ENCODE measurements around the gene SLC25A21. TPM values are rescaled to one million over a fixed set of nuclear protein-coding genes. Genes with fewer than 3 reads are reported as not detected.
A peak's percentile ranks its signal among the peaks of the same experiment; 100 is the strongest.

SLC25A21 gene
- total RNA-seq, 1 donor from 2014 or later, result 6.4 TPM

DNA sequence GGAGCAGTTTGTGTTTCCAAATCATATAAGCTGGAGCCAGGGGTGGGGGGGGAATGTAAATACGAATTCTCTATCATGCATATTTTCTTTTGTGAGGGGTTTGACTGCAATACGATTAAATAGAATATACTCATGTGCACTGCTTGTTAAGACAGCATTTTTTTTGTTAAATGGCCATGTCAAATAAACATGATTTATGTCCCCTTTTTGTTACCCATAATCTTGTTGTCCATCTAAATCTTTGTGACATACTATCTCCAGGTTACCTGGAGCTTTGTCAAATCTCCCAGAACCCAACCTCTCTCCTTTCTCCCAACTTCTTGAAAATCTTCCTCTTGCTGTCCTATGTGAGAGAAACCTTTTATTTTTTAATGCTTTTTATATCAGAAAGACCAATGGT lies 233.1 kb downstream of the SLC25A21 start:
- Histone ChIP-seq H3K9me3 (ENCODE audit: low read depth) (no peaks in the 10 kb centered on the region), H3K27ac (no peak overlapping the region), H3K4me1 (peaks cover 4% of the 10 kb centered on the region), H3K79me2 (ENCODE audit: low read depth) (no peaks in the 10 kb centered on the region), H3K36me3 (no peaks in the 10 kb centered on the region), H3F3A (ENCODE audit: low read depth) (no peaks in the 10 kb centered on the region), H3K4me3 (no peak overlapping the region), H2AFZ (replicated peaks) (no peak overlapping the region), H3K9ac (no peak overlapping the region), H4K20me1 (ENCODE audit: low read depth) (no peaks in the 10 kb centered on the region), H3K4me2 (no peak overlapping the region), H3K27me3 (peaks cover 6% of the 10 kb centered on the region)
- TF ChIP-seq EZH2phosphoT487 (IDR thresholded peaks at IDR 0.05) (no peak), CTCF (IDR thresholded peaks at IDR 0.05) (no peak), EZH2 (IDR thresholded peaks at IDR 0.05) (no peak)
- Mint-ChIP-seq H3K4me1 (no peaks in the 10 kb centered on the region), H3K27me3 (ENCODE audit: insufficient read depth, low read depth) (peaks cover 6% of the 10 kb centered on the region), H3K36me3 (no peaks in the 10 kb centered on the region), H3K9me3 (no peaks in the 10 kb centered on the region), H3K27ac (no peak overlapping the region), H3K4me3 (no peak overlapping the region)
- no peak for DNase-seq (ENCODE audit: low spot score)

GRCh38 chr14:36938678-36939077 lies 233.7 kb downstream of the SLC25A21 start:
- H3K79me2 ChIP-seq (ENCODE audit: low read depth), result no peaks in the 10 kb centered on the region
- Mint-ChIP-seq H3K36me3 (no peaks in the 10 kb centered on the region), H3K27ac (no peak overlapping the region), H3K4me1 (no peaks in the 10 kb centered on the region), H3K27me3 (ENCODE audit: insufficient read depth, low read depth) (peaks cover 6% of the 10 kb centered on the region), H3K9me3 (no peaks in the 10 kb centered on the region), H3K4me3 (no peak overlapping the region)
- peaks cover 4% of the 10 kb centered on the region for H3K4me1 ChIP-seq
- TF ChIP-seq EZH2phosphoT487 (IDR thresholded peaks at IDR 0.05), result no peak
- TF ChIP-seq EZH2 (IDR thresholded peaks at IDR 0.05), result no peak
- no peak for TF ChIP-seq CTCF (IDR thresholded peaks at IDR 0.05)
- H4K20me1 ChIP-seq (ENCODE audit: low read depth), result no peaks in the 10 kb centered on the region
- no peak overlapping the region for H3K9ac ChIP-seq
- no peak overlapping the region for H3K4me2 ChIP-seq
- H3K27me3 ChIP-seq, result peaks cover 6% of the 10 kb centered on the region
- H2AFZ ChIP-seq (replicated peaks), result no peak overlapping the region
- no peak overlapping the region for H3K27ac ChIP-seq
- H3F3A ChIP-seq (ENCODE audit: low read depth), result no peaks in the 10 kb centered on the region
- no peak overlapping the region for H3K4me3 ChIP-seq
- H3K9me3 ChIP-seq (ENCODE audit: low read depth), result no peaks in the 10 kb centered on the region
- DNase-seq (ENCODE audit: low spot score), result no peak
- H3K36me3 ChIP-seq, result no peaks in the 10 kb centered on the region

DNA sequence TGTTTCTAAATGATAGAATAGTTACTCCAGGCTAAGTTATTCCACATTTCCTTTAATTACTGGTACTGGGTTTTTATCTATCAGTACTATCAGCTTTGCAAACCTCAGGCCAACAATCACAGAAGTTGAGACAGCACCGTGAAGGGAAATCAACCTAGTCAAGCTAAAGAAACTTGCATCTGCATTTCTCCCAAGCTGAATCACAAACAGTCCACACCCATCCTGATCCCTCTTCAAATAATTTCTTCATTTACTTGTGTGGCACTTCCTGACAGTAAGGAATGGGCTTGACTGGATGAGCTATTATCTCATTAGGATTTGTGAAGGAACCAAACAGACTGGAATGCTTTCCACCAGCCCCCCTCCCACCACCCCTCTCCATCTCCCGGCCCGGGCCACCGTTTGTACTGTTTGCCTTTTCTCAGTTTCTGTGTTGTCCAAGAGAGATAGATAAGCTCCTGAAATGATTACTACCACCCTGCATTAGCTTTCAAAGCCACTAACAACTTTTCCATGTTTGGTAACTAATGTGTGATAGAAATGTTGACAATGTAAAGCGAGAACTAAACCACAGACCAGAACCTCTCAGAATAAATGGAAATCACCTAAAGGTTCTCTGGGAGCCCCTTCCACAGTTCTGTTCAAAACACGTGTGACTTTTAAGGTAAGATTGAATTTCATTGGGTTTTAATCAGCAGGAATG lies 236.3 kb downstream of the SLC25A21 start:
- H3K4me1 Mint-ChIP-seq, result no peaks in the 10 kb centered on the region
- Histone ChIP-seq H3K27ac (no peak overlapping the region), H3K27me3 (no peaks in the 10 kb centered on the region), H2AFZ (replicated peaks) (no peak overlapping the region), H3K4me3 (no peak overlapping the region), H3K4me2 (no peak overlapping the region), H3F3A (ENCODE audit: low read depth) (no peaks in the 10 kb centered on the region), H3K79me2 (ENCODE audit: low read depth) (no peaks in the 10 kb centered on the region), H3K36me3 (no peaks in the 10 kb centered on the region), H3K9me3 (ENCODE audit: low read depth) (no peaks in the 10 kb centered on the region), H3K4me1 (peaks cover 4% of the 10 kb centered on the region), H3K9ac (no peak overlapping the region), H4K20me1 (ENCODE audit: low read depth) (no peaks in the 10 kb centered on the region)
- H3K27me3 Mint-ChIP-seq (ENCODE audit: insufficient read depth, low read depth), result peaks cover 3% of the 10 kb centered on the region
- H3K27ac Mint-ChIP-seq, result no peak overlapping the region
- H3K36me3 Mint-ChIP-seq, result no peaks in the 10 kb centered on the region
- DNase-seq (ENCODE audit: low spot score), result peak; percentile 9
- TF ChIP-seq EZH2 (IDR thresholded peaks at IDR 0.05), result no peak
- TF ChIP-seq EZH2phosphoT487 (IDR thresholded peaks at IDR 0.05), result no peak
- TF ChIP-seq CTCF (IDR thresholded peaks at IDR 0.05), result no peak
- no peak overlapping the region for H3K4me3 Mint-ChIP-seq
- no peaks in the 10 kb centered on the region for H3K9me3 Mint-ChIP-seq
